Measurements from ENCODE around the gene SURF4.
"Not testable (repeated sequence)": the region's sequence is repeated elsewhere in the genome, so short reads cannot be mapped to it uniquely, and the experiment has no call there.

The SURF4 gene

GRCh38 chr9:133396952-133397351, 21.1 kb upstream of the SURF4 start:
- Histone ChIP-seq H3K27ac (ENCODE audit: low read length) (no peak overlapping the region), H3K4me3 (ENCODE audit: low read length in 2 of 2) (no peak overlapping the region), H3K36me3 (ENCODE audit: control insufficient read depth in 2 of 2, insufficient read depth in 2 of 2, low read length in 2 of 2) (no peaks in the 10 kb centered on the region), H3K27me3 (ENCODE audit: control insufficient read depth in 1 of 2, insufficient read depth in 2 of 2, low read length in 2 of 2) (peaks cover 0 to 8% of the 10 kb centered on the region in 2 donors), H3K4me1 (ENCODE audit: control insufficient read depth, insufficient read depth, low read length) (no peaks in the 10 kb centered on the region), H3K9ac (ENCODE audit: low read length in 2 of 2) (no peak overlapping the region), H3K9me3 (ENCODE audit: control insufficient read depth in 2 of 2, low read length in 2 of 2) (no peaks in the 10 kb centered on the region)

- H3K9me3 ChIP-seq (ENCODE audit: control insufficient read depth in 2 of 2, low read length in 2 of 2), result no peaks in the 10 kb centered on the region
- no peak overlapping the region for H3K9ac ChIP-seq (ENCODE audit: low read length in 2 of 2)
- no peaks in the 10 kb centered on the region for H3K36me3 ChIP-seq (ENCODE audit: control insufficient read depth in 2 of 2, insufficient read depth in 2 of 2, low read length in 2 of 2)
- H3K27ac ChIP-seq (ENCODE audit: low read length), result no peak overlapping the region
- H3K4me3 ChIP-seq (ENCODE audit: low read length in 2 of 2), result no peak overlapping the region
- no peaks in the 10 kb centered on the region for H3K4me1 ChIP-seq (ENCODE audit: control insufficient read depth, insufficient read depth, low read length)
- peaks cover 6 to 17% of the 10 kb centered on the region in 2 donors for H3K27me3 ChIP-seq (ENCODE audit: control insufficient read depth in 1 of 2, insufficient read depth in 2 of 2, low read length in 2 of 2)
Observed at GRCh38 chr9:133394687-133395271, 18.9 kb upstream of the SURF4 start.

GRCh38 chr9:133393399-133393798, 17.5 kb upstream of the SURF4 start:
- Histone ChIP-seq H3K9ac (ENCODE audit: low read length in 2 of 2) (no peak overlapping the region), H3K36me3 (ENCODE audit: control insufficient read depth in 2 of 2, insufficient read depth in 2 of 2, low read length in 2 of 2) (no peaks in the 10 kb centered on the region), H3K27ac (ENCODE audit: low read length) (no peak overlapping the region), H3K4me3 (ENCODE audit: low read length in 2 of 2) (no peak overlapping the region), H3K9me3 (ENCODE audit: control insufficient read depth in 2 of 2, low read length in 2 of 2) (no peaks in the 10 kb centered on the region), H3K4me1 (ENCODE audit: control insufficient read depth, insufficient read depth, low read length) (no peaks in the 10 kb centered on the region), H3K27me3 (ENCODE audit: control insufficient read depth in 1 of 2, insufficient read depth in 2 of 2, low read length in 2 of 2) (peaks cover 14 to 18% of the 10 kb centered on the region in 2 donors)

DNA sequence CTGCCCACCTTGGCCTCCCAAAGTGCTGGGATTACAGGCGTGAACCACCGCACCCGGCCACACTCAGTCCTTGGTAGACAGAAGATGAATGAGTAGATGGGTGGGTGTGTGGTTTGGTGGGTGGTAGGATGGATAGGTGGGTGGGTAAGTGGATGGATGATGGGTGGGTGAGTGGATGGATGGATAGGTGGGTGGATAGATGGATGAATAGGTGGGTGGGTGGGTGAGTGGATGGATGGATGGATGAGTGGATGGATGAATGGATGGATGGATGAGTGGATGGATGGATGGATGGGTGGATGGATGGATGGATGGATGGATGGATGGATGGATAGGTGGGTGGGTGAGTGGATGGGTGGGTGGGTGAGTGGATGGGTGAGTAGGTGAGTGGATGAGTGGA, 16.4 kb upstream of the SURF4 start:
- H3K27me3 ChIP-seq (ENCODE audit: control insufficient read depth in 1 of 2, insufficient read depth in 2 of 2, low read length in 2 of 2), result peaks cover 14 to 18% of the 10 kb centered on the region in 2 donors
- H3K9ac ChIP-seq (ENCODE audit: low read length in 2 of 2); H3K4me1 ChIP-seq (ENCODE audit: control insufficient read depth, insufficient read depth, low read length); H3K9me3 ChIP-seq (ENCODE audit: control insufficient read depth in 2 of 2, low read length in 2 of 2); H3K36me3 ChIP-seq (ENCODE audit: control insufficient read depth in 2 of 2, insufficient read depth in 2 of 2, low read length in 2 of 2); H3K27ac ChIP-seq (ENCODE audit: low read length); H3K4me3 ChIP-seq (ENCODE audit: low read length in 2 of 2): not testable (repeated sequence)

- peaks cover 14 to 18% of the 10 kb centered on the region in 2 donors for H3K27me3 ChIP-seq (ENCODE audit: control insufficient read depth in 1 of 2, insufficient read depth in 2 of 2, low read length in 2 of 2)
- H3K4me3 ChIP-seq (ENCODE audit: low read length in 2 of 2); H3K9ac ChIP-seq (ENCODE audit: low read length in 2 of 2); H3K36me3 ChIP-seq (ENCODE audit: control insufficient read depth in 2 of 2, insufficient read depth in 2 of 2, low read length in 2 of 2); H3K4me1 ChIP-seq (ENCODE audit: control insufficient read depth, insufficient read depth, low read length); H3K9me3 ChIP-seq (ENCODE audit: control insufficient read depth in 2 of 2, low read length in 2 of 2); H3K27ac ChIP-seq (ENCODE audit: low read length): not testable (repeated sequence)
Observed at GRCh38 chr9:133391449-133391848, 15.6 kb upstream of the SURF4 start.

- H3K27ac ChIP-seq (ENCODE audit: low read length), result no peak overlapping the region
- H3K4me1 ChIP-seq (ENCODE audit: control insufficient read depth, insufficient read depth, low read length), result no peaks in the 10 kb centered on the region
- no peak overlapping the region for H3K4me3 ChIP-seq (ENCODE audit: low read length in 2 of 2)
- H3K9me3 ChIP-seq (ENCODE audit: control insufficient read depth in 2 of 2, low read length in 2 of 2), result no peaks in the 10 kb centered on the region
- H3K9ac ChIP-seq (ENCODE audit: low read length in 2 of 2), result no peak overlapping the region
- peaks cover 14 to 18% of the 10 kb centered on the region in 2 donors for H3K27me3 ChIP-seq (ENCODE audit: control insufficient read depth in 1 of 2, insufficient read depth in 2 of 2, low read length in 2 of 2)
- no peaks in the 10 kb centered on the region for H3K36me3 ChIP-seq (ENCODE audit: control insufficient read depth in 2 of 2, insufficient read depth in 2 of 2, low read length in 2 of 2)
Observed at GRCh38 chr9:133390713-133391112, 14.9 kb upstream of the SURF4 start.

DNA sequence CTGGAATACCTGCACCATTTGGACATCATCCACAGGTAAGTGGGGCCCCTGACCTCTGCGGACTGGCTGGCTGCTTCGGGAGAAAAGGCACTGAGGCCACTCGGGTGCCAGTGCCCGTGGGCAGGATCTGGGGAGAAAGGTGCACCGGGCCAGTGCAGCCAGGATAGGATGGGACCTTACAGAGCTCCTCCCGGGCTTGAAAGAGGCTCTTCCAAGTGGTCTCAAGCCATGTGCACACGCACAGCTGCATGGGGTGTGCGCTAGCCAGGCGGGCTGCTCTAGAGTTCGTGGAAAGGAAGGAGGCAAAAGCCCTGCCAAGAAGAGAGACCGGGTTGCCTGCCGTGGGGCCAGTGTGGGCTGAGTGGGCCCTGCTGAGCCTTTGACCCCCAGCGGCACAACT, 13.7 kb upstream of the SURF4 start:
- H3K36me3 ChIP-seq (ENCODE audit: control insufficient read depth in 2 of 2, insufficient read depth in 2 of 2, low read length in 2 of 2), result no peaks in the 10 kb centered on the region
- H3K4me1 ChIP-seq (ENCODE audit: control insufficient read depth, insufficient read depth, low read length), result no peaks in the 10 kb centered on the region
- H3K27ac ChIP-seq (ENCODE audit: low read length), result no peak overlapping the region
- H3K27me3 ChIP-seq (ENCODE audit: control insufficient read depth in 1 of 2, insufficient read depth in 2 of 2, low read length in 2 of 2), result peaks cover 14 to 16% of the 10 kb centered on the region in 2 donors
- no peaks in the 10 kb centered on the region for H3K9me3 ChIP-seq (ENCODE audit: control insufficient read depth in 2 of 2, low read length in 2 of 2)
- no peak overlapping the region for H3K9ac ChIP-seq (ENCODE audit: low read length in 2 of 2)
- no peak overlapping the region for H3K4me3 ChIP-seq (ENCODE audit: low read length in 2 of 2)

DNA sequence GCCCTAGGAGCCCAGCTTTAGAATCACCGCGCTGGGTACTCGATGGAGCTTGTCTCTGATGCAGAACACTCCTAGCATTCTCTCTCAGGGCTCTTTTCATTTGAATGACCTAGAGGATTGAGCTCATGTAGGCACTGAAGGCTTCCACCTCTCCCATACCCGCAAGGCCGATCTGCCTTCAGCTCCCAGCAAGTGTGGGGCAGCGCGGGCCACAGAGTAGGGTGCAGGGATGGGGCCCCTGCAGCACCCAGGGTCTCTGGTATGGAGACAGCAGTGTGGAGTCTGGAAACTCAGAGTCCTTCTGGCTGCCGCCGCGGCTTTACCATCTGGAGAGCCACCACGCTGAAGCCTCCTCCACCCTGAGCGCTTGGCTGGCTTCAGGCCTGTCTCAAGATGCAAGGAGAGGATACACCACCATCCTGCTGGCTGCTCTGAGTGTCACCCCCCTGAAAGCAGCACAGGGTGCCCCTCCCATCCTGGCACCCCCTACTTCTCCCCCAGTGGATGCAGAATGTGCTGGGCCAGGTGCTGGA, 13.2 kb upstream of the SURF4 start:
- H3K27me3 ChIP-seq (ENCODE audit: control insufficient read depth in 1 of 2, insufficient read depth in 2 of 2, low read length in 2 of 2), result peaks cover 14 to 15% of the 10 kb centered on the region in 2 donors
- no peak overlapping the region for H3K27ac ChIP-seq (ENCODE audit: low read length)
- H3K4me1 ChIP-seq (ENCODE audit: control insufficient read depth, insufficient read depth, low read length), result no peaks in the 10 kb centered on the region
- no peaks in the 10 kb centered on the region for H3K36me3 ChIP-seq (ENCODE audit: control insufficient read depth in 2 of 2, insufficient read depth in 2 of 2, low read length in 2 of 2)
- no peaks in the 10 kb centered on the region for H3K9me3 ChIP-seq (ENCODE audit: control insufficient read depth in 2 of 2, low read length in 2 of 2)
- no peak overlapping the region for H3K9ac ChIP-seq (ENCODE audit: low read length in 2 of 2)
- H3K4me3 ChIP-seq (ENCODE audit: low read length in 2 of 2), result no peak overlapping the region

- Histone ChIP-seq H3K4me1 (ENCODE audit: control insufficient read depth, insufficient read depth, low read length) (no peaks in the 10 kb centered on the region), H3K36me3 (ENCODE audit: control insufficient read depth in 2 of 2, insufficient read depth in 2 of 2, low read length in 2 of 2) (no peaks in the 10 kb centered on the region), H3K9me3 (ENCODE audit: control insufficient read depth in 2 of 2, low read length in 2 of 2) (no peaks in the 10 kb centered on the region), H3K27me3 (ENCODE audit: control insufficient read depth in 1 of 2, insufficient read depth in 2 of 2, low read length in 2 of 2) (peaks cover 10 to 14% of the 10 kb centered on the region in 2 donors), H3K27ac (ENCODE audit: low read length) (no peak overlapping the region), H3K9ac (ENCODE audit: low read length in 2 of 2) (no peak overlapping the region), H3K4me3 (ENCODE audit: low read length in 2 of 2) (no peak overlapping the region)
Observed at GRCh38 chr9:133387680-133388079, 11.8 kb upstream of the SURF4 start.

- peaks cover 10 to 14% of the 10 kb centered on the region in 2 donors for H3K27me3 ChIP-seq (ENCODE audit: control insufficient read depth in 1 of 2, insufficient read depth in 2 of 2, low read length in 2 of 2)
- no peak overlapping the region for H3K9ac ChIP-seq (ENCODE audit: low read length in 2 of 2)
- no peak overlapping the region for H3K4me3 ChIP-seq (ENCODE audit: low read length in 2 of 2)
- no peaks in the 10 kb centered on the region for H3K4me1 ChIP-seq (ENCODE audit: control insufficient read depth, insufficient read depth, low read length)
- H3K9me3 ChIP-seq (ENCODE audit: control insufficient read depth in 2 of 2, low read length in 2 of 2), result no peaks in the 10 kb centered on the region
- no peak overlapping the region for H3K27ac ChIP-seq (ENCODE audit: low read length)
- no peaks in the 10 kb centered on the region for H3K36me3 ChIP-seq (ENCODE audit: control insufficient read depth in 2 of 2, insufficient read depth in 2 of 2, low read length in 2 of 2)
Observed at GRCh38 chr9:133386338-133386737, 10.5 kb upstream of the SURF4 start.

GRCh38 chr9:133385452-133385851, 9.6 kb upstream of the SURF4 start:
- peaks cover 7 to 10% of the 10 kb centered on the region in 2 donors for H3K27me3 ChIP-seq (ENCODE audit: control insufficient read depth in 1 of 2, insufficient read depth in 2 of 2, low read length in 2 of 2)
- no peak overlapping the region for H3K9ac ChIP-seq (ENCODE audit: low read length in 2 of 2)
- H3K9me3 ChIP-seq (ENCODE audit: control insufficient read depth in 2 of 2, low read length in 2 of 2), result no peaks in the 10 kb centered on the region
- H3K36me3 ChIP-seq (ENCODE audit: control insufficient read depth in 2 of 2, insufficient read depth in 2 of 2, low read length in 2 of 2), result no peaks in the 10 kb centered on the region
- no peaks in the 10 kb centered on the region for H3K4me1 ChIP-seq (ENCODE audit: control insufficient read depth, insufficient read depth, low read length)
- no peak overlapping the region for H3K27ac ChIP-seq (ENCODE audit: low read length)
- H3K4me3 ChIP-seq (ENCODE audit: low read length in 2 of 2), result no peak overlapping the region
